GM21717 (cell line): ENCODE results near the gene JPH3.
"Not testable (repeated sequence)": the region's sequence is repeated elsewhere in the genome, so short reads cannot be mapped to it uniquely, and the experiment has no call there.

ENCODE experiments used
- ATAC-seq: cut with Tn5 transposase; IDR thresholded peaks from one replicate; pipeline ENCODE4 v1.9.1; 2021; ENCODE audit warnings: mild to moderate bottlenecking, moderate library complexity; ENCODE audit not compliant: unreplicated experiment

Gene JPH3

GRCh38 chr16:87572959-87573358, 29.3 kb upstream of the JPH3 start:
- ATAC-seq = no peak

- no peak for ATAC-seq
Observed at GRCh38 chr16:87575027-87575804, 27.1 kb upstream of the JPH3 start.

GRCh38 chr16:87576171-87576570, 26.1 kb upstream of the JPH3 start:
- ATAC-seq = no peak

- not testable (repeated sequence) for ATAC-seq
Observed at GRCh38 chr16:87578142-87578930, 24.0 kb upstream of the JPH3 start.

GRCh38 chr16:87579691-87580090, 22.6 kb upstream of the JPH3 start:
- no peak for ATAC-seq

GRCh38 chr16:87580855-87581261, 21.4 kb upstream of the JPH3 start:
- ATAC-seq = no peak

GRCh38 chr16:87581857-87582215, 20.5 kb upstream of the JPH3 start:
- no peak for ATAC-seq

GRCh38 chr16:87582216-87582965, 19.9 kb upstream of the JPH3 start:
- ATAC-seq = no peak

GRCh38 chr16:87582966-87583325, 19.4 kb upstream of the JPH3 start:
- ATAC-seq = no peak

GRCh38 chr16:87583453-87584131, 18.7 kb upstream of the JPH3 start:
- ATAC-seq = no peak

- ATAC-seq = no peak
Observed at GRCh38 chr16:87584271-87584670, 18.0 kb upstream of the JPH3 start.

- no peak for ATAC-seq
Observed at GRCh38 chr16:87584975-87585374, 17.3 kb upstream of the JPH3 start.

- ATAC-seq = no peak
Observed at GRCh38 chr16:87585442-87586200, 16.7 kb upstream of the JPH3 start.

- no peak for ATAC-seq
Observed at GRCh38 chr16:87586201-87586782, 16.0 kb upstream of the JPH3 start.

- ATAC-seq = no peak
Observed at GRCh38 chr16:87587636-87588035, 14.7 kb upstream of the JPH3 start.

GRCh38 chr16:87592018-87592712, 10.1 kb upstream of the JPH3 start:
- no peak for ATAC-seq

- ATAC-seq = no peak
Observed at GRCh38 chr16:87593710-87594258, 8.5 kb upstream of the JPH3 start.

- no peak for ATAC-seq
Observed at GRCh38 chr16:87595712-87596111, 6.6 kb upstream of the JPH3 start.

- no peak for ATAC-seq
Observed at GRCh38 chr16:87597324-87597830, 4.9 kb upstream of the JPH3 start.
